HepG2 (cell line): ENCODE data around the gene IQCE. TPM values are rescaled to one million over a fixed set of nuclear protein-coding genes. Genes with fewer than 3 reads are reported as not detected.
A peak's percentile ranks its signal among the peaks of the same experiment; 100 is the strongest.

ENCODE experiments used
- ARNTL ChIP-seq: sonication (generic); formaldehyde crosslinking; IDR thresholded peaks from 2 replicates; pipeline ENCODE4 v1.4.0; 2020; ENCODE audit warnings: mild to moderate bottlenecking, missing genetic modification reagents
- FOSL2 ChIP-seq: sonication (generic); formaldehyde crosslinking; IDR thresholded peaks from 2 replicates; pipeline ENCODE4 v1.4.0; 2020; ENCODE audit warnings: missing genetic modification reagents
- GABPA ChIP-seq, 2 experiments: IDR thresholded peaks; 2 replicates each; pipeline ENCODE4 v1.6.1; 2011 to 2016; ENCODE audit warnings: low read depth in 2 of 2, low read length in 1 of 2, missing biosample characterization in 1 of 2, missing genetic modification characterization in 1 of 2
- GATAD2A ChIP-seq: IDR thresholded peaks from 2 replicates; pipeline ENCODE4 v1.6.1; 2016
- SOX5 ChIP-seq: IDR thresholded peaks from 2 replicates; pipeline ENCODE4 v1.6.1; 2016; ENCODE audit warnings: borderline replicate concordance
- TBX2 ChIP-seq: sonication (generic); formaldehyde crosslinking; IDR thresholded peaks from 2 replicates; pipeline ENCODE4 v1.5.0; 2020; ENCODE audit warnings: missing genetic modification reagents, mild to moderate bottlenecking, borderline replicate concordance
- TEAD2 ChIP-seq: sonication (generic); formaldehyde crosslinking; IDR thresholded peaks from 2 replicates; pipeline ENCODE4 v1.9.0; 2021; ENCODE audit warnings: missing genetic modification reagents
- U2AF1 ChIP-seq: fragments of 200-400 bp; formaldehyde crosslinking; optimal IDR thresholded peaks from 2 replicates; pipeline ENCODE3; 2017; ENCODE audit warnings: mild to moderate bottlenecking, low read depth, low read length
- ZFX ChIP-seq: sonication (generic); formaldehyde crosslinking; IDR thresholded peaks from 2 replicates; pipeline ENCODE4 v1.4.0; 2020; ENCODE audit warnings: mild to moderate bottlenecking, low read depth, missing genetic modification reagents, moderate library complexity
- ZMYM3 ChIP-seq: sonication (generic); formaldehyde crosslinking; IDR thresholded peaks from 2 replicates; pipeline ENCODE4 v1.5.1; 2020; ENCODE audit warnings: mild to moderate bottlenecking, missing genetic modification reagents
- ZNF292 ChIP-seq: sonication (generic); formaldehyde crosslinking; IDR thresholded peaks from 2 replicates; pipeline ENCODE4 v1.8.1; 2022; ENCODE audit warnings: mild to moderate bottlenecking, low read depth, missing genetic modification reagents, borderline replicate concordance
- ZNF564 ChIP-seq: sonication (generic); formaldehyde crosslinking; IDR thresholded peaks from 2 replicates; pipeline ENCODE4 v1.8.1; 2023; ENCODE audit warnings: mild to moderate bottlenecking, missing genetic modification reagents
- ZNF7 ChIP-seq: IDR thresholded peaks from 2 replicates; pipeline ENCODE4 v1.6.1; 2016; ENCODE audit warnings: missing biosample characterization, missing genetic modification reagents
- ZNF761 ChIP-seq: sonication (generic); formaldehyde crosslinking; conservative IDR thresholded peaks from 2 replicates; pipeline ENCODE4 v1.4.0; 2020; ENCODE audit warnings: mild to moderate bottlenecking, missing genetic modification reagents
- polyA plus RNA-seq, 8 experiments: library from polyadenylated mRNA; depleted of rRNA in 3 of 8; stranded (reverse) in 7 of 8; unstranded in 1 of 8; fragments of >200 nt; fragmentation: Illumina TruSeq in 4 of 8; extraction: Trizol in 4 of 8; gene quantifications; 2 replicates each; pipeline versions ENCODE4 v1.2.1 to v1.2.3, GENCODE V29; 2011 to 2016; ENCODE audit warnings: low read depth in 4 of 8, missing spikeins in 1 of 8, mixed read lengths in 1 of 8; ENCODE audit not compliant: insufficient read depth in 1 of 8
- total RNA-seq, 5 experiments: library from RNA; depleted of rRNA; stranded (reverse); fragments of >200 nt; fragmentation: Illumina TruSeq; extraction: Trizol; gene quantifications; 2 replicates each; pipeline ENCODE4 v1.2.3, GENCODE V29; 2016; ENCODE audit warnings: low read depth in 1 of 5
- TF ChIP-seq, protein P1 (sequence below): sonication (generic); formaldehyde crosslinking; IDR thresholded peaks from 2 replicates; pipeline ENCODE4 v1.8.0; 2023; ENCODE audit warnings: mild to moderate bottlenecking, missing genetic modification reagents
- TF ChIP-seq, protein P2 (sequence below), 2 experiments: sonication (generic) in 1 of 2; formaldehyde crosslinking in 1 of 2; IDR thresholded peaks; 2 replicates each; pipeline versions ENCODE4 v1.4.0 to v1.6.1; 2018 to 2020; ENCODE audit warnings: missing genetic modification reagents in 2 of 2, borderline replicate concordance in 1 of 2, low read depth in 1 of 2, mild to moderate bottlenecking in 1 of 2, missing biosample characterization in 1 of 2
- TF ChIP-seq, protein P3 (sequence below): IDR thresholded peaks from 2 replicates; pipeline ENCODE4 v1.6.1; 2016; ENCODE audit warnings: missing genetic modification reagents, missing compliant biosample characterization
- TF ChIP-seq, protein P4 (sequence below): sonication (generic); formaldehyde crosslinking; IDR thresholded peaks from 2 replicates; pipeline ENCODE4 v1.4.0; 2020; ENCODE audit warnings: missing genetic modification reagents, borderline replicate concordance
- TF ChIP-seq, protein P5 (sequence below): sonication (generic); formaldehyde crosslinking; IDR thresholded peaks from 2 replicates; pipeline ENCODE4 v1.4.0; 2020; ENCODE audit warnings: missing genetic modification reagents, low read depth, mild to moderate bottlenecking, borderline replicate concordance

Gene IQCE
- total and polyA plus RNA-seq, 2 of the 13 experiments (the other 11 are each of a cell fraction or from before 2014, with no cell fraction given) = 1.5 to 2.5 TPM

DNA sequence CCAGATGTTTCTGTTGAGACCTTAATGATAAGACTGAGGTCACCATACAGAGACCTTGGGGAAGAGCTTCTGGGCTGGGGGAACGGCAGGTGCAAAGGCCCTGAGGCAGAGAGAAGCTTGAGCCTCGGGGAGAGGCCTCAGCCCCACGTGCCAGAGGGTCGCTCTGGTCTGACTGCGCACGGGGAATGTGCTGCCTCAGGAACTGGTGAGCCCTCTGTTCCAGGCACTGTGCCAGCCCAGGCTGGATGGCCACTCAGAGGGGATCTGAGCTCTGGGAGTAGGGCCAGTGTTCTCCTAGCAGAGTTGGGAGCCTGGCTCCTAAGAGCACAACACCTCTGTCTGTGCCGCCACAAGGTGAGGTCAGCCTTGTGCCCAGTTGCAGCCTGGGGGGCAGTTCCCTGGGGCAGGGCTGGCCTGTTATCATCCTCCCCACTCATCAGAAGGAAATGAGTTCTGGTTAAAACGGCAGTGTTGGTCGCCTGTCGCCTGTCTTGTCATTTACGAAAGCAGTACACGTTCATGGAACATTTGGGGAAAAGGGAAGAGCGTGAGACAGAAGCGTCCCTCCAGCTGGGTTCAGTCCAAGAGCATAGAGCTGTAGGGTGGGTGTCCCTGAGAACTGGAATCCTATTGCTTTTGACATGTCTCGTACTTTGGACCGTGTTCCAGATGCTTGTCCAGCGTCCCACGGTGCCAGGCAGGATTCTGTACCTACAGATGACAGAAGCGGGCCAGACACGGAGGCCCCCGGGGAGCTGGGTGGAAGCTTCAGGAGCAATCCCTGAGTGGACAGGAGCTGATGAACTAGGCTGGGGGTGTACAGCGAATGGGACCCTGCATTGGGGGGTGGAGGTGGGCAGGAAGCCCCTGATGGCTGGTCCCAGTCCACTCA lies 77.3 kb downstream of the IQCE start (continued):
- TF ChIP-seq, protein P1, sequence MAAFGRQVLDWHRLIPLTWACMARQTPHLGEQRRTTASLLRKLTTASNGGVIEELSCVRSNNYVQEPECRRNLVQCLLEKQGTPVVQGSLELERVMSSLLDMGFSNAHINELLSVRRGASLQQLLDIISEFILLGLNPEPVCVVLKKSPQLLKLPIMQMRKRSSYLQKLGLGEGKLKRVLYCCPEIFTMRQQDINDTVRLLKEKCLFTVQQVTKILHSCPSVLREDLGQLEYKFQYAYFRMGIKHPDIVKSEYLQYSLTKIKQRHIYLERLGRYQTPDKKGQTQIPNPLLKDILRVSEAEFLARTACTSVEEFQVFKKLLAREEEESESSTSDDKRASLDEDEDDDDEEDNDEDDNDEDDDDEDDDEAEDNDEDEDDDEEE = peak; percentile 62; the same call in 1 of the 2 replicates
- TF ChIP-seq ARNTL (CRISPR knock-in tag) = peak; percentile 28; the same call in 1 of the 2 replicates
- TF ChIP-seq ZMYM3 (CRISPR knock-in tag) = peak; percentile 95
- TF ChIP-seq GATAD2A (CRISPR knock-in tag) = peak; percentile 89
- TF ChIP-seq, protein P2, sequence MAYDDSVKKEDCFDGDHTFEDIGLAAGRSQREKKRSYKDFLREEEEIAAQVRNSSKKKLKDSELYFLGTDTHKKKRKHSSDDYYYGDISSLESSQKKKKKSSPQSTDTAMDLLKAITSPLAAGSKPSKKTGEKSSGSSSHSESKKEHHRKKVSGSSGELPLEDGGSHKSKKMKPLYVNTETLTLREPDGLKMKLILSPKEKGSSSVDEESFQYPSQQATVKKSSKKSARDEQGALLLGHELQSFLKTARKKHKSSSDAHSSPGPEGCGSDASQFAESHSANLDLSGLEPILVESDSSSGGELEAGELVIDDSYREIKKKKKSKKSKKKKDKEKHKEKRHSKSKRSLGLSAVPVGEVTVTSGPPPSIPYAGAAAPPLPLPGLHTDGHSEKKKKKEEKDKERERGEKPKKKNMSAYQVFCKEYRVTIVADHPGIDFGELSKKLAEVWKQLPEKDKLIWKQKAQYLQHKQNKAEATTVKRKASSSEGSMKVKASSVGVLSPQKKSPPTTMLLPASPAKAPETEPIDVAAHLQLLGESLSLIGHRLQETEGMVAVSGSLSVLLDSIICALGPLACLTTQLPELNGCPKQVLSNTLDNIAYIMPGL (CRISPR knock-in tag; IDR thresholded peaks at IDR 0.05; ENCODE audit: borderline replicate concordance in 1 of 2, low read depth in 1 of 2) = 0 out of 4 replicates have a peak, but pooled peaks of 1 of the 2 experiments have one; percentile 25
- TF ChIP-seq, protein P3, sequence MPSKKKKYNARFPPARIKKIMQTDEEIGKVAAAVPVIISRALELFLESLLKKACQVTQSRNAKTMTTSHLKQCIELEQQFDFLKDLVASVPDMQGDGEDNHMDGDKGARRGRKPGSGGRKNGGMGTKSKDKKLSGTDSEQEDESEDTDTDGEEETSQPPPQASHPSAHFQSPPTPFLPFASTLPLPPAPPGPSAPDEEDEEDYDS (CRISPR knock-in tag) = no peak
- no peak for TF ChIP-seq GABPA (IDR thresholded peaks at IDR 0.05; ENCODE audit: low read depth, low read length)
- TF ChIP-seq GABPA (CRISPR knock-in tag; IDR thresholded peaks at IDR 0.05; ENCODE audit: low read depth) = peak; percentile 9; the same call in 1 of the 2 replicates
- TF ChIP-seq TEAD2 = no peak
- 0 out of 2 replicates have a peak, but pooled peaks have one; percentile 20 for TF ChIP-seq ZNF761 (CRISPR knock-in tag)
- TF ChIP-seq, protein P4, sequence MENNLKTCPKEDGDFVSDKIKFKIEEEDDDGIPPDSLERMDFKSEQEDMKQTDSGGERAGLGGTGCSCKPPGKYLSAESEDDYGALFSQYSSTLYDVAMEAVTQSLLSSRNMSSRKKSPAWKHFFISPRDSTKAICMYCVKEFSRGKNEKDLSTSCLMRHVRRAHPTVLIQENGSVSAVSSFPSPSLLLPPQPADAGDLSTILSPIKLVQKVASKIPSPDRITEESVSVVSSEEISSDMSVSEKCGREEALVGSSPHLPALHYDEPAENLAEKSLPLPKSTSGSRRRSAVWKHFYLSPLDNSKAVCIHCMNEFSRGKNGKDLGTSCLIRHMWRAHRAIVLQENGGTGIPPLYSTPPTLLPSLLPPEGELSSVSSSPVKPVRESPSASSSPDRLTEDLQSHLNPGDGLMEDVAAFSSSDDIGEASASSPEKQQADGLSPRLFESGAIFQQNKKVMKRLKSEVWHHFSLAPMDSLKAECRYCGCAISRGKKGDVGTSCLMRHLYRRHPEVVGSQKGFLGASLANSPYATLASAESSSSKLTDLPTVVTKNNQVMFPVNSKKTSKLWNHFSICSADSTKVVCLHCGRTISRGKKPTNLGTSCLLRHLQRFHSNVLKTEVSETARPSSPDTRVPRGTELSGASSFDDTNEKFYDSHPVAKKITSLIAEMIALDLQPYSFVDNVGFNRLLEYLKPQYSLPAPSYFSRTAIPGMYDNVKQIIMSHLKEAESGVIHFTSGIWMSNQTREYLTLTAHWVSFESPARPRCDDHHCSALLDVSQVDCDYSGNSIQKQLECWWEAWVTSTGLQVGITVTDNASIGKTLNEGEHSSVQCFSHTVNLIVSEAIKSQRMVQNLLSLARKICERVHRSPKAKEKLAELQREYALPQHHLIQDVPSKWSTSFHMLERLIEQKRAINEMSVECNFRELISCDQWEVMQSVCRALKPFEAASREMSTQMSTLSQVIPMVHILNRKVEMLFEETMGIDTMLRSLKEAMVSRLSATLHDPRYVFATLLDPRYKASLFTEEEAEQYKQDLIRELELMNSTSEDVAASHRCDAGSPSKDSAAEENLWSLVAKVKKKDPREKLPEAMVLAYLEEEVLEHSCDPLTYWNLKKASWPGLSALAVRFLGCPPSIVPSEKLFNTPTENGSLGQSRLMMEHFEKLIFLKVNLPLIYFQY (CRISPR knock-in tag) = peak; percentile 69; the same call in 1 of the 2 replicates
- 0 out of 2 replicates have a peak, but pooled peaks have one; percentile 8 for TF ChIP-seq SOX5
- TF ChIP-seq FOSL2 (CRISPR knock-in tag) = 0 out of 2 replicates have a peak, but pooled peaks have one; percentile 12
- peak; percentile 29; the same call in 1 of the 2 replicates for TF ChIP-seq TBX2 (CRISPR knock-in tag)
- peak; percentile 49; the same call in 1 of the 2 replicates for TF ChIP-seq ZNF292 (CRISPR knock-in tag)
- 0 out of 2 replicates have a peak, but pooled peaks have one; percentile 34 for TF ChIP-seq ZNF564 (CRISPR knock-in tag)
- TF ChIP-seq, protein P5, sequence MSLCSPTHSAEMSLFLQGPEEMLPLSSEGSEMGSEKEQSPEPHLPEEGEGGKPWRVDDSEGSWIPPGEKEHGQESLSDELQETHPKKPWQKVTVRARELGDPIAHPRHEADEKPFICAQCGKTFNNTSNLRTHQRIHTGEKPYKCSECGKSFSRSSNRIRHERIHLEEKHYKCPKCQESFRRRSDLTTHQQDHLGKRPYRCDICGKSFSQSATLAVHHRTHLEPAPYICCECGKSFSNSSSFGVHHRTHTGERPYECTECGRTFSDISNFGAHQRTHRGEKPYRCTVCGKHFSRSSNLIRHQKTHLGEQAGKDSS = 0 out of 2 replicates have a peak, but pooled peaks have one; percentile 46
- peak; percentile 18; the same call in 1 of the 2 replicates for TF ChIP-seq ZFX (CRISPR knock-in tag)
- TF ChIP-seq ZNF7 (CRISPR knock-in tag) = no peak
- peak; percentile 66 for TF ChIP-seq U2AF1
